ENCODE results near the gene IFRD2. TPM values are rescaled to one million over a fixed set of nuclear protein-coding genes. Genes with fewer than 3 reads are reported as not detected.

The IFRD2 gene
- total and polyA plus RNA-seq, 2 of the 8 experiments (the other 6 are each of a cell fraction or from before 2014, with no cell fraction given): 76.7 to 88.8 TPM

GRCh38 chr3:50258979-50259378, 33.2 kb downstream of the IFRD2 start:
- no peak overlapping the region for H3K9ac ChIP-seq (replicated peaks in 1 of 4; ENCODE audit: extremely low read depth in 1 of 4, low read depth in 3 of 4, low read length in 3 of 4)
- H3K27ac ChIP-seq (ENCODE audit: low read depth, low read length): no peak overlapping the region
- 94% methylated on average over 16 of the region's 16 CpGs; no CpG with 5 or more reads in 1 of the 2 experiments for WGBS, 2 experiments (ENCODE audit: extremely low coverage in 1 of 2, insufficient coverage in 1 of 2, insufficient read length in 1 of 2, insufficient replicate concordance in 2 of 2, low coverage in 1 of 2, low lambda C conversion rate in 2 of 2, missing lambda C conversion rate in 1 of 2)
- no peak for DNase-seq (ENCODE audit: low read depth in 1 of 2, low spot score in 2 of 2)
- H3K4me1 ChIP-seq (replicated peaks in 1 of 4; ENCODE audit: control insufficient read depth in 3 of 4, insufficient read depth in 4 of 4, low read length in 3 of 4): peaks cover 0 to 18% (median 14%) of the 10 kb centered on the region in 4 experiments; a peak in 6 of 7 replicates
- TF ChIP-seq CREB1 (IDR thresholded peaks at IDR 0.05): no peak
- TF ChIP-seq SP2 (IDR thresholded peaks at IDR 0.05; ENCODE audit: low read length): no peak
- no peak for TF ChIP-seq TBP (IDR thresholded peaks at IDR 0.05; ENCODE audit: low read depth, low read length)
- TF ChIP-seq CTCF (IDR thresholded peaks at IDR 0.05; ENCODE audit: control extremely low read depth in 1 of 3, insufficient read depth in 1 of 3, low read depth in 1 of 3, low read length in 3 of 3): peak in 1 of 3 experiments; percentile 18; a peak in 1 of 4 replicates
- TF ChIP-seq E2F6 (IDR thresholded peaks at IDR 0.05): no peak
- no peak for TF ChIP-seq GTF2F1 (IDR thresholded peaks at IDR 0.05; ENCODE audit: borderline replicate concordance, low read depth, low read length)
- no peak for TF ChIP-seq CTBP2 (IDR thresholded peaks at IDR 0.05; ENCODE audit: borderline replicate concordance, insufficient read depth, insufficient read length, low read length)
- TF ChIP-seq RFX5 (IDR thresholded peaks at IDR 0.05; ENCODE audit: borderline replicate concordance, low read depth, low read length): no peak
- H2BK120ac ChIP-seq (replicated peaks; ENCODE audit: low read depth, low read length): no peak overlapping the region
- no peak overlapping the region for H2BK12ac ChIP-seq (ENCODE audit: low read depth, low read length)
- H4K91ac ChIP-seq (replicated peaks; ENCODE audit: insufficient read length, low read length): no peak overlapping the region
- H3K79me1 ChIP-seq (ENCODE audit: low read depth, low read length): peaks cover 4% of the 10 kb centered on the region; the same call in 1 of the 2 replicates
- POLR2A ChIA-PET (ENCODE audit: partially characterized antibody): interaction anchor here (0.6 to 4.3 kb wide), 16 partner anchors 9 to 64 kb away, joined by 3 to 35 read pairs (median 5); partner anchors contain the start of genes GNAI2, HYAL2, LSMEM2 and SEMA3B
- no peak overlapping the region for H4K8ac ChIP-seq (ENCODE audit: extremely low read depth, insufficient read depth, low read length)
- H2BK20ac ChIP-seq (ENCODE audit: low read length): no peak overlapping the region
- CTCF ChIA-PET (ENCODE audit: partially characterized antibody): interaction anchor here (0.6 to 53.5 kb wide), 12 partner anchors 10 to 921 kb away, joined by 3 to 2149 read pairs (median 8); partner anchors contain the start of genes GNAI2, GNAT1, IFRD2 and LSMEM2
- FAIRE-seq: no peak
- H2BK15ac ChIP-seq (ENCODE audit: low read length): no peak overlapping the region
- no peak overlapping the region for H2AK5ac ChIP-seq (ENCODE audit: low read depth, low read length)
- no peak overlapping the region for H4K5ac ChIP-seq (ENCODE audit: insufficient read length, low read depth, low read length)
- H3K4me3 ChIP-seq (ENCODE audit: extremely low read depth in 1 of 4, insufficient read depth in 2 of 4, low read depth in 3 of 4, low read length in 4 of 4): no peak overlapping the region
- H3K23me2 ChIP-seq (ENCODE audit: low read depth, low read length): no peaks in the 10 kb centered on the region
- H3K27me3 ChIP-seq (replicated peaks in 1 of 4; ENCODE audit: control insufficient read depth in 3 of 4, extremely low read depth in 1 of 4, insufficient read depth in 3 of 4, low read length in 3 of 4): no peaks in the 10 kb centered on the region
- H3K56ac ChIP-seq (replicated peaks; ENCODE audit: insufficient read length, low read depth, low read length): no peak overlapping the region
- H3K4me2 ChIP-seq (ENCODE audit: insufficient read depth in 1 of 2, low read depth in 2 of 2, low read length in 2 of 2): no peak overlapping the region
- no peak overlapping the region for H3K18ac ChIP-seq (ENCODE audit: extremely low read depth, low read length)
- H3K9me3 ChIP-seq (ENCODE audit: insufficient read depth in 2 of 2, low read depth in 1 of 2, low read length in 1 of 2): no peaks in the 10 kb centered on the region
- peaks cover 15 to 26% (median 20%) of the 10 kb centered on the region in 4 experiments; a peak in 7 of 8 replicates for H3K36me3 ChIP-seq (ENCODE audit: control insufficient read depth in 2 of 4, insufficient read depth in 4 of 4, low read length in 3 of 4)
- H4K20me1 ChIP-seq (replicated peaks in 1 of 2; ENCODE audit: control insufficient read depth in 1 of 2, insufficient read depth in 2 of 2, low read length in 2 of 2): peaks cover 2 to 7% of the 10 kb centered on the region in 2 experiments
- H2AFZ ChIP-seq (ENCODE audit: low read length): no peak overlapping the region
- no peaks in the 10 kb centered on the region for H3K79me2 ChIP-seq (ENCODE audit: control insufficient read depth in 1 of 2, insufficient read depth in 2 of 2, low read length in 2 of 2)
- H2BK5ac ChIP-seq (ENCODE audit: low read depth, low read length): no peak overlapping the region
- no peak overlapping the region for H3K14ac ChIP-seq (ENCODE audit: insufficient read length)
- H3K23ac ChIP-seq (ENCODE audit: insufficient read length): no peak overlapping the region
- no peak overlapping the region for H3K4ac ChIP-seq (replicated peaks; ENCODE audit: insufficient read length, low read depth, low read length)

Data from H1 (cell line).